Measurements from ENCODE around the gene CYP24A1. TPM values are rescaled to one million over a fixed set of nuclear protein-coding genes. Genes with fewer than 3 reads are reported as not detected.

CYP24A1 gene
- total and polyA plus RNA-seq, 2 donors (not counting 1 experiment from before 2014, with no cell fraction given), result not detected

DNA sequence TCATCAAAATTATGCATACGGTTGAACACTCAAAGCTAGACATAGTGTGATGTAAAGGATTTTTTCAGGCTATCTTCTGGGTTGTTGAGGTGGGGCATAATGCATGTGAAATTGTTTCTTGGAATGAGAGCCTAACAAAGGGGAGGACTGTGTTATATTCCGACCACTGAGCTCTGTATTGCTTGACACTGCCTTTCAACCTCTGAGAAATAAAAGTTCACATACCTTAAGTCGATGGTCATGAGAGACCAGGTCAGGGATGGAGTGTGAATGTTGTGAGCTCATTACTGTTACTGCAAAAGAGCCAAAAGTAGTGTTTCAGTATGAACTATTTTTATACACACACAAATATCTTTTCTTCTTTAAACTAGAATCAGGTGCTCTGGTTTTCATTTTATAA lies 39.1 kb upstream of the CYP24A1 start:
- H3K27me3 Mint-ChIP-seq, result no peaks in the 10 kb centered on the region
- Histone ChIP-seq H3K9ac (ENCODE audit: low read length) (no peak overlapping the region), H3K4me3 (ENCODE audit: control extremely low read depth in 1 of 5, extremely low read depth in 1 of 5, insufficient read depth in 1 of 5, low read depth in 2 of 5, low read length in 4 of 5) (no peak overlapping the region), H4K20me1 (ENCODE audit: control insufficient read depth, insufficient read depth, low read length, poor library complexity, severe bottlenecking) (peaks cover 30% of the 10 kb centered on the region), H3K27ac (ENCODE audit: low read length in 2 of 2) (no peak overlapping the region), H3K9me3 (ENCODE audit: control extremely low read depth in 1 of 3, control insufficient read depth in 2 of 3, insufficient read depth in 1 of 3, low read length in 2 of 3) (no peaks in the 10 kb centered on the region), H3K4me1 (ENCODE audit: control insufficient read depth in 2 of 2, insufficient read depth in 2 of 2, low read length in 2 of 2) (peaks cover 11 to 12% of the 10 kb centered on the region in 2 donors), H3K36me3 (replicated peaks in 1 of 2; ENCODE audit: control extremely low read depth in 1 of 2, control insufficient read depth in 1 of 2, extremely low read depth in 1 of 2, insufficient read depth in 2 of 2, low read length in 1 of 2) (peaks cover 0 to 16% of the 10 kb centered on the region in 2 experiments), H3K4me2 (replicated peaks; ENCODE audit: low read depth, low read length, poor library complexity, severe bottlenecking) (no peak overlapping the region), H3K79me2 (ENCODE audit: control insufficient read depth, insufficient read depth, low read length) (peaks cover 47% of the 10 kb centered on the region), H2AFZ (ENCODE audit: insufficient read depth, low read depth, low read length, poor library complexity, severe bottlenecking) (no peak overlapping the region), H3K27me3 (replicated peaks in 1 of 4; ENCODE audit: control extremely low read depth in 1 of 4, control insufficient read depth in 3 of 4, insufficient read depth in 4 of 4, low read length in 3 of 4) (no peaks in the 10 kb centered on the region)
- TF ChIP-seq EZH2 (IDR thresholded peaks at IDR 0.05; ENCODE audit: borderline replicate concordance, insufficient read depth, low read depth, low read length, poor library complexity, severe bottlenecking), result no peak
- TF ChIP-seq, protein P1, sequence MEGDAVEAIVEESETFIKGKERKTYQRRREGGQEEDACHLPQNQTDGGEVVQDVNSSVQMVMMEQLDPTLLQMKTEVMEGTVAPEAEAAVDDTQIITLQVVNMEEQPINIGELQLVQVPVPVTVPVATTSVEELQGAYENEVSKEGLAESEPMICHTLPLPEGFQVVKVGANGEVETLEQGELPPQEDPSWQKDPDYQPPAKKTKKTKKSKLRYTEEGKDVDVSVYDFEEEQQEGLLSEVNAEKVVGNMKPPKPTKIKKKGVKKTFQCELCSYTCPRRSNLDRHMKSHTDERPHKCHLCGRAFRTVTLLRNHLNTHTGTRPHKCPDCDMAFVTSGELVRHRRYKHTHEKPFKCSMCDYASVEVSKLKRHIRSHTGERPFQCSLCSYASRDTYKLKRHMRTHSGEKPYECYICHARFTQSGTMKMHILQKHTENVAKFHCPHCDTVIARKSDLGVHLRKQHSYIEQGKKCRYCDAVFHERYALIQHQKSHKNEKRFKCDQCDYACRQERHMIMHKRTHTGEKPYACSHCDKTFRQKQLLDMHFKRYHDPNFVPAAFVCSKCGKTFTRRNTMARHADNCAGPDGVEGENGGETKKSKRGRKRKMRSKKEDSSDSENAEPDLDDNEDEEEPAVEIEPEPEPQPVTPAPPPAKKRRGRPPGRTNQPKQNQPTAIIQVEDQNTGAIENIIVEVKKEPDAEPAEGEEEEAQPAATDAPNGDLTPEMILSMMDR (IDR thresholded peaks at IDR 0.05), result no peak
- H3K4me1 Mint-ChIP-seq, result peaks cover 24% of the 10 kb centered on the region
- ChIA-PET CTCF (interaction anchor here (1.7 kb wide), 1 partner anchor 14 kb away, joined by 7 read pairs; no protein-coding TSS in a partner anchor), POLR2A (no interaction called here)
- H3K27ac Mint-ChIP-seq, result no peak overlapping the region
- H3K4me3 Mint-ChIP-seq, result no peak overlapping the region
- intact Hi-C loops (cut with micrococcal nuclease), result no loop called here
- no peaks in the 10 kb centered on the region for H3K9me3 Mint-ChIP-seq (ENCODE audit: insufficient read depth)
- no CpG with 5 or more reads among the region's 3 CpGs for WGBS (ENCODE audit: insufficient coverage)
- no peak for DNase-seq
- no peak for ATAC-seq (ENCODE audit: low read depth)

DNA sequence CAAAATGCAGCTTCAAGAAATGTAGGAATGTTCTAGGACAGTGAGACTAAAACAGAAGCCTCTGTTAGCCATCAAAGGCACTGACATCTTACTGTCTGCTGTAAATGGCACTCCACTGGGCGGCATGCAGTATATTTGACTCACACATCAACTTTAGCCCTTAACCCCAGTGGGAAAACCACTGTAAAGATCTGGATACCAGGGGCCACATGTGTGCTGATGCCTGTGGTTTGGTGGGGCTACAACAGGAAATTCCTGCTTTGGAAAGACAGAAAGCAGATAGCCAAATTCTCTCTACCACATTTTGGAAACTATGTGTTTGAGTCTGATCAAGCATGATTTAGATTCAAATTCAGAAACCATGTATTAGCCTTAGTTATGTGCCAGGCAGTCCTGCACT lies 38.4 kb upstream of the CYP24A1 start:
- Histone ChIP-seq H3K27me3 (replicated peaks in 1 of 4; ENCODE audit: control extremely low read depth in 1 of 4, control insufficient read depth in 3 of 4, insufficient read depth in 4 of 4, low read length in 3 of 4) (no peaks in the 10 kb centered on the region), H3K4me3 (ENCODE audit: control extremely low read depth in 1 of 5, extremely low read depth in 1 of 5, insufficient read depth in 1 of 5, low read depth in 2 of 5, low read length in 4 of 5) (no peak overlapping the region), H2AFZ (ENCODE audit: insufficient read depth, low read depth, low read length, poor library complexity, severe bottlenecking) (no peak overlapping the region), H3K36me3 (replicated peaks in 1 of 2; ENCODE audit: control extremely low read depth in 1 of 2, control insufficient read depth in 1 of 2, extremely low read depth in 1 of 2, insufficient read depth in 2 of 2, low read length in 1 of 2) (peaks cover 0 to 16% of the 10 kb centered on the region in 2 experiments), H3K27ac (ENCODE audit: low read length in 2 of 2) (no peak overlapping the region), H3K4me2 (replicated peaks; ENCODE audit: low read depth, low read length, poor library complexity, severe bottlenecking) (no peak overlapping the region), H3K9ac (ENCODE audit: low read length) (no peak overlapping the region), H3K9me3 (ENCODE audit: control extremely low read depth in 1 of 3, control insufficient read depth in 2 of 3, insufficient read depth in 1 of 3, low read length in 2 of 3) (no peaks in the 10 kb centered on the region), H4K20me1 (ENCODE audit: control insufficient read depth, insufficient read depth, low read length, poor library complexity, severe bottlenecking) (peaks cover 30% of the 10 kb centered on the region), H3K4me1 (ENCODE audit: control insufficient read depth in 2 of 2, insufficient read depth in 2 of 2, low read length in 2 of 2) (peaks cover 11 to 12% of the 10 kb centered on the region in 2 donors), H3K79me2 (ENCODE audit: control insufficient read depth, insufficient read depth, low read length) (peaks cover 47% of the 10 kb centered on the region)
- WGBS (ENCODE audit: insufficient coverage), result no CpG with 5 or more reads among the region's 1 CpG
- intact Hi-C loops (cut with micrococcal nuclease), result no loop called here
- no peak overlapping the region for H3K27ac Mint-ChIP-seq
- DNase-seq, result no peak
- H3K9me3 Mint-ChIP-seq (ENCODE audit: insufficient read depth), result no peaks in the 10 kb centered on the region
- no peak for ATAC-seq (ENCODE audit: low read depth)
- H3K4me3 Mint-ChIP-seq, result no peak overlapping the region
- ChIA-PET POLR2A (no interaction called here), CTCF (interaction anchor here (1.6 kb wide), 1 partner anchor 13 kb away, joined by 5 read pairs; no protein-coding TSS in a partner anchor)
- no peaks in the 10 kb centered on the region for H3K27me3 Mint-ChIP-seq
- H3K4me1 Mint-ChIP-seq, result peaks cover 28% of the 10 kb centered on the region
- TF ChIP-seq, protein P1 (IDR thresholded peaks at IDR 0.05), result no peak
- TF ChIP-seq EZH2 (IDR thresholded peaks at IDR 0.05; ENCODE audit: borderline replicate concordance, insufficient read depth, low read depth, low read length, poor library complexity, severe bottlenecking), result no peak

All from B cell (primary cell).